Epithelial cell of proximal tubule (primary cell): ENCODE results near the gene MYT1. TPM values are rescaled to one million over a fixed set of nuclear protein-coding genes. Genes with fewer than 3 reads are reported as not detected.

Experiments
- DNase-seq: peaks from one replicate; pipeline ENCODE4 v3.0.0-alpha.2; 2011; ENCODE audit warnings: low read depth
- H3K4me3 ChIP-seq: 2 replicates; pipeline ENCODE4 v1.5.1; 2011; ENCODE audit warnings: low read depth, mild to moderate bottlenecking, low read length
- total RNA-seq: library from RNA; depleted of rRNA; stranded (reverse); fragments of >200 nt; gene quantifications from 2 replicates; pipeline ENCODE4 v1.2.3, GENCODE V29; 2015
- TF ChIP-seq, protein P1 (sequence below): conservative IDR thresholded peaks from 2 replicates; pipeline ENCODE4 v1.5.1; 2012; ENCODE audit warnings: low read depth, mild to moderate bottlenecking, low read length

The MYT1 gene
- total RNA-seq, 1 donor from 2014 or later: not detected

DNA sequence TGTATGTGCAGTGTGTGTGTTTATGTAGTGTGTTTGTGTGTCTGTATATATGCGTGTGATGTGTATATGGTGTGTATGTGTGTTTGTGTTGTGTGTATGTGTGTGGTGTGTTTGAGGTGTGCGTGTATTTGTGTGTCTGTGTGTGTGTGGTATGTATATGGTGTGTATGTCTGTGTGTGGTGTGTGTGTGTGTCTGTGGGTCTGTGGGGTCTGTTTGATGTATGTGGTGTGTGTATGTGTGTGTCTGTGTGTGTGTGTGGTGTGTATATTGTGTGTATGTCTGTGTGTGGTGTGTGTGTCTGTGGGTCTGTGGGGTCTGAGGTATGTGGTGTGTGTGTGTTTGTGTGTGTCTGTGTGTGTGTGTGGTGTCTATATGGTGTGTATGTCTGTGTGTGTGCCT is 10.8 kb upstream of the MYT1 start:
- TF ChIP-seq, protein P1, sequence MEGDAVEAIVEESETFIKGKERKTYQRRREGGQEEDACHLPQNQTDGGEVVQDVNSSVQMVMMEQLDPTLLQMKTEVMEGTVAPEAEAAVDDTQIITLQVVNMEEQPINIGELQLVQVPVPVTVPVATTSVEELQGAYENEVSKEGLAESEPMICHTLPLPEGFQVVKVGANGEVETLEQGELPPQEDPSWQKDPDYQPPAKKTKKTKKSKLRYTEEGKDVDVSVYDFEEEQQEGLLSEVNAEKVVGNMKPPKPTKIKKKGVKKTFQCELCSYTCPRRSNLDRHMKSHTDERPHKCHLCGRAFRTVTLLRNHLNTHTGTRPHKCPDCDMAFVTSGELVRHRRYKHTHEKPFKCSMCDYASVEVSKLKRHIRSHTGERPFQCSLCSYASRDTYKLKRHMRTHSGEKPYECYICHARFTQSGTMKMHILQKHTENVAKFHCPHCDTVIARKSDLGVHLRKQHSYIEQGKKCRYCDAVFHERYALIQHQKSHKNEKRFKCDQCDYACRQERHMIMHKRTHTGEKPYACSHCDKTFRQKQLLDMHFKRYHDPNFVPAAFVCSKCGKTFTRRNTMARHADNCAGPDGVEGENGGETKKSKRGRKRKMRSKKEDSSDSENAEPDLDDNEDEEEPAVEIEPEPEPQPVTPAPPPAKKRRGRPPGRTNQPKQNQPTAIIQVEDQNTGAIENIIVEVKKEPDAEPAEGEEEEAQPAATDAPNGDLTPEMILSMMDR: no peak
- no peak for DNase-seq
- no peak overlapping the region for H3K4me3 ChIP-seq

DNA sequence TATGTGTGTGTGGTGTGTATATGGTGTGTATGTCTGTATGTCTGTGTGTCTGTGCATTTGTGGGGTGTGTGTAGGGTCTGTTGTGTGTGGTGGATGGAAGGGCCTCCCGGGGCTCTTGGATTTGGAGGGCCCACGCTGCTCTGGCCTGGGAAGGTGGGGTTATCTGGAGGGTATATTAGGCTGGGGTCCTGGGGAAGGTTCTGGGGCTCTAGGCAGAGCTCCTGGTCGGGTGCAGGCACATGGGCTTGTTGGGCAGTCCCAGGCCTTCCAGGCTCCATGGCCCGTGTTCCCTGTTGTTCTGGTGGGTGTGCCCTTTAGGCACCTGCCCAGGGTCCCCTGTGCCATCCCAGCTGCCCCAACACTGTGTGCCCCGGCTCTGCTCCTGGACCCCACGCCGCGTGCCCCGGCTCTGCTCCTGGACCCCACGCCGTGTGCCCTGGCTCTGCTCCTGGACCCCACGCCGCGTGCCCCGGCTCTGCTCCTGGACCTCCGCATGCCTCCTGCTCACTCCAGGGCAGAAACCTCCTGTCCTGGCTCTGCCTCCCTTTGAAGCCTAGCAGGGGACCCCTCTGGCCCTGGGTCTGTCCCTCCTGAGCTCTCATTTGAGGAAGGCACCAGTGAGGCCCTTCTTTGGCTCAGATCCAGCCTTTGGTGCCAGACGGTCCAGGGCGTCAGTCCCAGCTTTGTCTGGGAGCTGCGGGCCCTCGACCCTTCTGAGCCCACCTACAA is 10.2 kb upstream of the MYT1 start:
- no peak overlapping the region for H3K4me3 ChIP-seq
- DNase-seq: no peak
- TF ChIP-seq, protein P1: no peak

DNA sequence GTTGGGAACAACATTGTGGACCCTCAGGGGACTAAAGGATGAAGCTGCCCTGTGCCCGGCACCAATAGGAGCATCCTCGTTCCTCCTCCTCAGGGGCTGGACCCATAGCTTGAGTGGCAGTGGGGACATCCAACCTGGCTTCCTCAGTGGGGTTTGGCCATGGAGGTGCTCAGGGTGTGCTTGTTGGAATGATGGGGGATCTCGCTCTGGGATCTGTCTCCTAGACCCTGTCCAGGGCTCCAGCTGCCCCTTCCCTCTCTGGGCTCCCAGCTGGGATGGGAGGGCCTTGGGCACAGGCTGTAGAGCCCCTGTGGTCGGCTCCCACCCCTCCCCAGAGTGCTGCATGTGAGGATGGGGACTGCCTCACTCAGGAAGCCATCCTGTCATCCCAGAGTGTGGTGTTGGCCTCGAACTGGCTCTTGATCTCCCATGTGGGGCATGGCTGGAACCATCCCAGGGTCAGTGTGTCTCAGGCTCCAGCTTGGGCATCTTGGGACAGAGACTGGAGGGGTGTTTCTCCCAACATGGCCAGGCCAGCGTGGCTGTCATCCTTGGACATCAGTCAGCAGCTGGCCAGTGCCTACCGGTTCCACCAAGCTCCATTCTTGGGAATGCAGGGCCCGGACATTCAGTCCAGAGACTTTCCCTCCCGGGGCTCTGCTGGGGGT is 9.5 kb upstream of the MYT1 start:
- no peak for DNase-seq
- TF ChIP-seq, protein P1: no peak

DNA sequence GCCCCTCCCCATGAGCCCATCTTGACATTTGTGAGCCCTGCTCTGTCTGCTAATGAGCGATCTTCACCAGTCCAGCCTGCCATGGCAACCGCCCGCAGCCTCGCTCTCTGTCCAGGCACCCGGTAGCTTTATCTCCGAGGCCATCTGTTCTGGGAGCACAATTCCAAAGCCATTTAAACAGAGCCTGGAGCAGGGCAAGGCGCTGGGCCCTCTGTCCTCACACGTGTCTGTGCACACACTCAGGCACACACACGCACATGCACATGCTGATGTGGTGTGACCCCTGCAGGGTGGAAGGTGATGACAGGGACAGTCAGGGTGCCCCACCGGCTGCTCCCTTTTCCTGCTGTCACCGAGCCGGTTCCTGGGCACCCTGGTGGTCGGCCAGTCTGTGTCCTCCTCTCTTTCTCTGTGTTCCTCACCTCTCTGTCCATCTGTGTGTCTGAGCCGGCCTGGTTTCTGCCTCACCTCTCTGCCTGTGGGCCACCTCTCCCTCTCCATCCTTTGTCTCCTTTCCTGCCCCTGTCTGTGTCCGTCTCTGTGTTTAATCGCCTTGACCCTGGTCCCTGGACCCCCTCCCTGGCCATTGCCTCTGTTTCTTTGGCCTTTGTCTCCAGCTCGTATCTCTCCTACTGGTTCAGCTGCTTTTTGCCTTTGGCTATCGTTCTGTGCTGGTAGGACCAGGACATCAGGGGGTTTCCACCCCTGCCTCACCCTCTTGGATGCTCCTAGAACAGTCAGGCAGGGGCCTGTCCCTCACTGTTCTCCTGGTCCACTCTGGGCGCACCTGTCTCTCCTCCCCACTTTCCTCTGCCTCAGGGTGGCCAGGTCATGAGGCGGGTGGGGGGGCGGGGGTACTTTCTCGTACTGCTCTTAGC is 8.8 kb upstream of the MYT1 start:
- TF ChIP-seq, protein P1: no peak
- no peak overlapping the region for H3K4me3 ChIP-seq

More for the DNA sequence above, 9.5 kb upstream of the MYT1 start:
- H3K4me3 ChIP-seq: no peak overlapping the region

DNA sequence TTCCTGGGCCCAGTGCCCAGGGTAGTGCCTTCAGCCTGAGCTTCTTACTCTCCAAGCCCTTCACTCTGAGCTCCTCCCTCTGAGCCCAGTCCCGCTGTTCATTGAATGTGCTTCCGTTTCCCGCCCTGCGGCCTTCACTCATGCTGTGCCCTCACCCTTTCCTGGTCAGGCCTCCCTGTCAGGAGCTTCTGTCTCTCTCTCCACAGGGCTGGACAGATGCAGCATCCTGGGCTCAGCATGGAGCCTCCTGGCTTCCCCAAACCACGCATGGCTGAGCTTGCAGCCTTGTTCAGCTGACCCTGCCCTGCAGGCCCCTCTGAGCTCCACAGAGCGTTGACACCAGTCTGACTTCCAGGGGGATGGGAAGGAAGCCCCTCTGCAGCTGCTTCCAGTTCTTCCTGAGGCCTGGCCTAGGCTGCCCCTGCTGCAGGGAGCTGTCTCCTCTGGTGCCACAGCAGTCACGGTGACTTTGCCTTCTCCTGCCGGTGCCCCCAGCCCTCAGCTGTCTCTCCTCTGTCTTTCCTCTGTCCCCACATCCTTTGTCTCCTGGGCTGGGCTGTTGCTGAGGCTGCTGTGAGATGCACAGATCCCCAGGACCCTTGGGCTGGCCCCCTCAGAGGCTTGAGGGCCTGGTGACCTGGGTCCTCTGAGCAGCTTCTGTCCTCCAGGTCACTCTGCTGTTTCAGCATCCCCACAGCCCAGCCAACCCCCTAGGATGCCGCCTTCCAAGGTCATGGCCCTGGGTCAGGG is 7.9 kb upstream of the MYT1 start:
- no peak overlapping the region for H3K4me3 ChIP-seq
- no peak for DNase-seq
- TF ChIP-seq, protein P1: no peak

More for the DNA sequence above, 8.8 kb upstream of the MYT1 start:
- no peak for DNase-seq
